DMS153 treated with DMSO at 0.1 percent for 48 hours (cell line): ENCODE results near the gene KIF16B.
"Not testable (repeated sequence)": the region's sequence is repeated elsewhere in the genome, so short reads cannot be mapped to it uniquely, and the experiment has no call there.

Experiments
- DNase-seq: peaks from one replicate; lab custom pipeline; 2025; ENCODE audit not compliant: unreplicated experiment; lab: John Stamatoyannopoulos, UW

The KIF16B gene

DNA sequence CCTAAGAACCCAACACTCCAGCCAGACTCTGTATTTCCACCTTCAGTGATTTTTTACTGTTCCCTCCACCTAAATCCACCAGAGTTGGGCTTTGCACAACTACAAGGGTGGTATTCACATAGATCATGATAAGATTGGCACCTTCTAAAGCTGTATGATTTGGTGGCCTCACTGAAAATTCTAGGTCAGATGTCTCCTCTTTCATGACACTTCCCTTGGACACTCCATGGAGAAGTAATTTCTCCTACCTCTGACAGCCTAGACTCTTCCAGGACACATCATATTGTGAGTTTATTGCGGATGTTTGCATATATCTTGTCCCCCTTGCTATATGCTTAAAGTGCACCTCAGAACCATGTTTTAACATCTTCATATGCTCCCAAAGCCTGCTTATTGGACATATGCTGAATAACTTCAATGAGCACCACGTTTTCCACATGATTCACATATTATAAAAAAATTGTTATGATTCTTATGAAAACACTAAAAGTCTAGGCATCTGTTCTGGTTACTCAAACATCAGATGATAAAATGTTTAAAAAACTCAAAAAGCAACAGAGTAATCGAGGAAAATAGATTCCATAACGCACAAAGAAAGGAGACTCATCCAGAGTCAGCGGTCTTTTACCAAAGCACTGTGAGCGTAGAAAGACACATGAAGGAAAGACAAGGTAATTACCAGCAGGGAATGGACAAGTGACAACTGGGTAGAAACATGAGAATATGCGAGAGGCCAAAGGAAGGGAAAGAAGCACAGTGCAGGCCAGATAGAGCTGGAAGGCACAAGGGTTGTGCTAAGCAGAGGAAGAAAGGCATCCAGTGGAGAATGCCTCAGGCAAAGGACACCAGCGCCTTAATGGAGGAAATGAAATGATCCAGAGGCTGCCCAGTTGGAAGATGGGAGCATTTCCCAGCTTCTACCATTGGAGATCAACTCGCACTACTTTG lies 46.5 kb downstream of the KIF16B start:
- DNase-seq = no peak

DNA sequence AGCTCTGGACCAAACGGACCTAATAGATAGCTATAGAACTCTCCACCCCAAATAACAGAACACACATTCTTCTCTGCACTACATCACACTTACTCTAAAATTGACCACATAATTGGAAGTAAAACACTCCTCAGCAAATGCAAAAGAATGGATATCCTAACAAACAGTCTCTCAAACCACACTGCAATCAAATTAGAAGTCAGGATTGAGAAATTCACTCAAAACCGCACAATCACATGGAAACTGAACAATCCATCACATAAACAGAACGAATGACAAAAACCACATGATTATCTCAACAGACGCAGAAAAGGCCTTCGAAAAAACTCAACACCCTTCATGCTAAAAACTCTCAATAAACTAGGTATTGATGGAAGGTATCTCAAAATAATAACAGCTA lies 50.6 kb downstream of the KIF16B start:
- not testable (repeated sequence) for DNase-seq

DNA sequence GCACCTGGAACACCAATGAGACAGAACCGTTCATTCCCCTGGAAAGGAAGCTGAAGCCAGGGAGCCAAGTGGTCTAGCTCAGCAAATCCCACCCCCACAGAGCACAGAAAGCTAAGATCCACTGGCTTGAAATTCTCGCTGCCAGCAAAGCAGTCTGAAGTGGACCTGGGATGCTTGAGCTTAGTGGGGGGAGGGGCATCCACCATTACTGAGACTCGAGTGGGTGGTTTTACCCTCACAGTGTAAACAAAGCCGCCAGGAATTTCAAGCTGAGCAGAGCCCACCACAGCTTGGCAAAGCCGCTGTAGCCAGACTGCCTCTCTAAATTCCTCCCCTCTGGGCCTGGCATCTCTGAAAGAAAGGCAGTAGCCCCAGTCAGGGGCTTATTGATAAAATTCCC lies 53.1 kb downstream of the KIF16B start:
- no peak for DNase-seq

DNA sequence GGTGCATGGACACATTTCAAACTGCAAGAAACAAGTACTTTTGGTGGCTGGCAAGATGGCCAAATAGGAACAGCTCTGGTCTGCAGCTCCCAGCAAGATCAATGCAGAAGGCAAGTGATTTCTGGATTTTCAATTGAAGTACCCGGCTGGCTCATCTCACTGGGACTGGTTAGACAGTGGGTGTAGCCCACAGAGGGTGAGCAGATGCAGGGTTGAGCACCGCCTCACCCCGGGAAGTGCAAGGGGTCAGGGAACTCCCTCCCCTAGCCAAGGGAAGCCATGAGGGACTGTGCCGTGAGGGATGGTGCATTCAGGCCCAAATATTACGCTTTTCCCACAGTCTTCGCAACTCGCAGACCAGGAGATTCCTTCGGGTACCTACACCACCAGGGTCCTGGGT lies 53.6 kb downstream of the KIF16B start:
- not testable (repeated sequence) for DNase-seq

DNA sequence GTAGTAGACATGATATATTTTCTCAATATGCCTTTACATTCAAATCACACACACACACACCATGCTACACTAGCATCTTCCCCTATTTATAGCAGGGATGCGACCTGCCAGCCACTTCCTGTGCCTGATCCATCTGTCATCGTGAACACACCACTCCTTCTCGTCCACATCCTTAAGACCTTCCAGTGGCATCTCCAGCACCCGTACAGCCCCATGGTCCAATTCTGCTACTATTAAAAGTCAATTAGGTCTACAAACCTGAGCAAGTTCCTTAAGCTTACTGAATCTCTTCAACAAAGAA lies 54.5 kb downstream of the KIF16B start:
- DNase-seq = no peak

DNA sequence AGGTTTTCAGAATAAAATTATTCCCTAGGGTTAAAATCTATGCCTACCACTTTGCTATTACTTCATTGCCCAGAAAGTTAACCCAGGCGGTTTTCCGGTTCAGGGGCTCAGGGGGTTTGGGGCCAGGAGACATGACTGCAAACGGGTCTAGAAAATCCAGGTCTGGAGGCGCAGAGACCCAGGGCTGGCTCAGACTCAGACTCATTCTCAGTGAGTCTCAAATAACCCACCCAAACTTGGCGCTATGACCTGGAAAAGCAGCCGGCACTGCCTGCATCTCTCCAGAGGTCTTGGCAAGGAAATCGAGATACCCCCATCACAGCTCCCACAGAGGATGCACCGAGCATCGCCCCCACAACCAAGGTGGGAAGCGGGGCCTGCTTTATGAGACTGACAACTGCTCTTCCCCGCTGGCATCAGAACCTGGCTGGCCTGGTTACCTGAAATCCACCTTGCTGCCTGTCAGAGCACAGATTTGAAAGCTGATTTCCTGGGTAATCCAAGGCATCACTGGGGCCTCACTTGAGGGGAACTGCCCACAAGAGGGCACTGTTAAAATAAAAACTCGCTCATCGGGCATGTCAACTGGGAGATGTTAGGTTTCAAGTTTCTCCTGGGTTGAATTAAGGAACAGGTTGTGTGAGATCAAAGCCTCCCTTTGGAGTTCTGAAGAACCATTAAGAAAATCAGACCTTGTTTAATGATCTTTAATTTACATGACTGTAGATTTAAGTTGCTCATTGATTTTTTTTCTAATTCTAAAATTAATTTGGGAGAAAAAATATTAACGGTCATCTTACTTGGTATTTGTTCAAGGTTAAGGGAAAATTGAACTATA lies 55.1 kb downstream of the KIF16B start:
- peak; percentile 59 for DNase-seq

DNA sequence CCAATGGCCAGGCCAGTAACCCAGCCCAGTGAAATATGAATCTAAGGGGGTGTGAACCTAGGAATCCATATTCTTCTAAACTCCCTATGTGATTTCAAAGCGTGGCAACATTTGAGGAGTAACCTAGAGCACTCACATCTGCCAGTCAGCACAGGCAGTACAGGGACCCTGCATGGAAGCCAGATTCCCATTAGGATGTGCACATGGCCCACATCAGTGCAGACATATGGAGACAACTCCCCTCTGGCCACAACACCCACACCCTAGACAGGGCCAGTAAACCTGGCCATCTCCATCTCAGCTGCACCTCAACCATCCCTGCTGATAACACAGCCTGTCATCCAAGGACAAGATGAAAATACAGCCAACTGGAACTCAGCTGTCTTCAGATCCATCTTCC lies 56.5 kb downstream of the KIF16B start:
- no peak for DNase-seq

DNA sequence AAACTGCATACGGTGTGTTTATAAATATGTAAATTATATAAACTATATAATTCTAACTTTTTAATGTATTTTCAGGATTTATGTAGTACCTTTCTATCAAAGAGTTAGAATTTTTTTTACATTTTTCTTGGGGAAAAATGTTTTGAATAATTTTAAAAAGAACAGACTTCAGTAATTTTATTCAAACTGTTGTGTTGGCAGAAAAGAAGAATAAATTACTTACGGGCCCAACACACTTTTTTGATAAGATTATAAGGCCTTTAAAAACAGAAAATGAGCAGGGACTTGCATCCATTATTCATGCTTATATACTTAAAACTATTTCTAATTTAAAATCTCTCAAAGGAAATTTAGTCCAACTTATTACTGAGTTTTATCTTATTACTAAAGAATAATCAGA lies 58.2 kb downstream of the KIF16B start:
- DNase-seq = no peak

DNA sequence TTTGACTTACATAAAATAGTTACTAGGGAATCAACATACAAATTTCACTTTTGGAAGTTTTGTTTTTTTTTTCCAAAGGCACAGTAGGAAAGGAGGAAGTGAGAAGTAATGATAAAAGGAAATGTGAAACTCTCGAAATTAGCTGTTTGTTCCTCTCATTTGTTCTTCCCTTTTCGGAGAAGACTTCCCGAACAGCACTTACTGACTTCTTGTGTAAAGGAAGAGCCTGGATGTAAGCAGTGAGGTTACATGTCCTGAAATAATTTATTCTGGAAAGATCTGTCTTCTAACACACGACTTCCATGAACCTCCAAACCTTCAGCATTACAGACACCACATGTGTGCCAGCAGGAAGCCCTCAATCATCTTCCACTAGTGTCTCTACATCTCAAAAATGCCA lies 59.1 kb downstream of the KIF16B start:
- DNase-seq = no peak

DNA sequence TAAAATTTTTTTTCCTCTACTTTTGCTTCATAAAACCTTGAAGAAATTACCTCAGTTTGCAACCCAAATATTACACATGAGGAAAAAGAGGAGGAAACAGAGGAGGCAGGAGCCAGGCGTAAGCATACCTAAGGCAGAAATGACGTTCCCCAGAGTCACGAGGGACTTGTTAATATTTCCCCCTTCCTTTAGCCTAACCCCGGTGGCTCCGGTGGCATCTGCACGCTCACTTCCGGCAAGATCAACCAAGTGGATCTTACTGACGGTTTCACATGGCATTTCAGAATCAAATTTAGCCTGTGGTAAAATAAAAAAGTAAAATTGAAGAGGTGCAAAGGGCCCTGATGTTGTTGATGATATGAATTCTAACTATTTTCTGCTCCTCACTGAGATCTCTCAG lies 67.4 kb downstream of the KIF16B start:
- DNase-seq = no peak

DNA sequence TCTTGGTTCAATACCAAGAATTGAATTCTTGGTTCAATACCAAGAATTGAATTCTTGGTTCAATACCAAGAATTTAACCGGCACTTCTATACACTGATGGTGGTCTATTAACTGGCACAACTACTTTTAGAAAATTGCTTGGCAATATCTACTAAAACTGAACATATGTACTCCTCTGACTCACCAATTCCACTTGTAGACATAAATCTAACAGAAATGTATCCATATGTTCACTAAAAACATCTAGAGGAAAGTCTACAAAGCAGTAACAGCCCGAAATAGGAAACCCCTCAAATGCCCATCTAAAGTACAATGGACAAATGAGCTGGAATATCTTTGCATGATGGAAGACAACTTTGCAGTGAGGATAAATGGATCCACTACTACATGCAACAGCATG lies 71.9 kb downstream of the KIF16B start:
- DNase-seq = no peak

DNA sequence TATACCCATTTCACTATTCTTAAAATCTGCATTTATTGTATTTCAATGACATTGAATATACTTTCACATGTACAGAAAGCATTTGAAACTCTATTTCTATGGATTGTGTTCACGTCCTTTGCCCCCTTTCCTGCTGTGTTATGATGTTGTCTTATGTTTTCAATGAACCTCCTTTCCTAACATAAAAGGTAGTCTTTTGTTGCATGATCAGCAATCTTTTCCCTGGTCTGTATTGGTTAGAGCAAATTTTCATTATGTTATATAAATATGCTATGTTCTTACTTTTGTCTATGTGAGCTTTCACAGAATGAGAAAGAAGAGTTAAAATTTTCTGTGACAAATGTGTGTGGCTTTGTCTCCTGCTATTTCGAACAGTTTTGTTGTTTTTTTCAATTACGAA lies 73.1 kb downstream of the KIF16B start:
- no peak for DNase-seq

DNA sequence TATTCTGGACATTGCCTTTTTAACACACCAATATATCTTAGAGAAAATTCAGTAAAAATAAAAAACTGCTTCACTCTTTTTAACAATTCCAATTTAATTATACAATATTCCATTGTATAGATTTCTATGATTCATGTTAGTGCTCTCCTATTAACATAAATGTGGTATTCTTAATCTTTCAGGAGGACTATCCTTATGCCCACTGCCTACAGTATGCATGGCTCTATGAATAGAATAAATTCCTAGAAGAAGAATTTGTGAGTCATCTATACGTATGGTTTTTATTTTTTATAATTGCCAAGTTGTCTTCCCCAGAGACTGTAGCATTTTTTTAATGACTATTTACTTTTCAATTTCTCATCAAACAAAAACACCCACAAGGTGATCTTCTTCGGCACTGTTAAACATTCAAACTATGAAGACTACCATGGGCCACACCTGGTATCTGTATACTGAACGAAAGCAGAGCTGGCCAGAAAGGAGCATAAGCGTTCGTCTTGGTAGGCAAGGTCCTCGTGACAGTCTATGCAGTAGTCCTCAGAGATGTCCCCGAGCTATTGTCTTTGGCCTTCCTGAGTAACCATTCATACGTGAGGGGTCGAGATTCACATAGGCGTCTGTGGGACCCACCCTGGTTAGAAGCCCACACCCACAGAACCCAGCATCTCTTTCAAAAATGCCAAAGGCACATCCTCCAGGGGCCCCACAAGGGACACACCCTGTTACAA lies 74.6 kb downstream of the KIF16B start:
- DNase-seq = no peak

DNA sequence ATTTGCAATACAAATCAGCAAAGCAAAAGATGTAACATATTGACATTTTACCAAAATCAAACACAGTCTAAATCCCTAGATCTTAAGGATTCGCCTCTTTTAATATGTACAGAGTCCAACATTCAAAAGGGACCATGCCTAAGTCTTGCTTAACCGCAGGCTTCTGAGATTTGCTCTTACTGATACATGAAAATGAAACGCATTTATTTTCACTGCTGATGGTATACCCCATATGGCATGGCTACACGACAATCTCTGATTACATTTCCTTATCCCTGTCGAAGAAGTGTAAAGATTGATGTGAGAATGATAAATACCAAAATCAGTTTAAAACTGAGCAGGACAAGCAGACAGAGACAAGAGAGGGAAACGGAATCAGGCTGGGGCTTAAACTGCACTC lies 75.4 kb downstream of the KIF16B start:
- no peak for DNase-seq

DNA sequence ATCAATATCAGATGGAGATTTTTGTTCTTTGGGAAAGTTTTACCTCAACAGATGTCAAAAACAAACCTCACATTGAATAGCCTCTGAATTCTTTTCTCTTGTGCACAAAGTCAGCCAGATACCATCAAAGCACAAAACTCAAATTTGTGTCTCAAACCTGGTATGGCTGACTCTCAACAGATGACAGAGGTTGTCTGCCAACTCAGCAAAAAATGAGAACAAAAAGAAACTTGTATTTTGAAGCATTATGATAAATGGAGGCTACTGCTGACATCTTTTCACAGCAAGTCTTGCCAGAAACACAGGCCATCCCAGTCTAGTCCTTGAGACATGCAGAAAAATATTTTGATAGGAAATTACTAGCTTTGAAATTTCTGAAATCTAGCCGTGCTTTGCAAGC lies 79.8 kb downstream of the KIF16B start:
- DNase-seq = no peak

DNA sequence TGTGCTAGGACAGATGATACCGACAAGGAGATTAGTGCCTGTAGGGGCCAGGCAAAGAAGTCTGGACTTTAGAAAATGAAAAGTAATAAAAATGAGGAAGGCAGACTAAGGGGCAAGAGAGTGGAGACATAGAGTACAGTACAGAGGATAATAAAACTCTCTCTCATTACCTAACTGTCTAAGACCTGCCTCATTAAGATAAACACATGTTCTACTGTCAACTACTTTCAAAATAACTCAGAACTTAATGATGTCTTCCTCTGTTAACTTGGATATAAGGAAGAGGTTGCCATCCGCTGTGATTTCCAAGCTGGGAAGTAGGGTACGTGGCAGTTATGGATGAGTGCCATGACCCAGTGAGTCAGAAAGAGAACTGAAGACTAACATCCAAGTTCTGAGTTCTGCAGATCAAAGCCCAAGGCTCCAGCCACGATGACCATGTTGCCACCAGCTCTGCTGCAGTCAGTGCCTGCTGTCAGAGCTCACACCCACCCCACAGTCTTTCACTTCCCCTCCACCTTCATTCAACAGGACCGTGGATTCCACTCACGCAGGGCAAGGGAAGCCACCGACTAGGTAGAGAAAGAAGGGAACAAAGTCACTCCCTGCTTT lies 81.8 kb downstream of the KIF16B start:
- no peak for DNase-seq

DNA sequence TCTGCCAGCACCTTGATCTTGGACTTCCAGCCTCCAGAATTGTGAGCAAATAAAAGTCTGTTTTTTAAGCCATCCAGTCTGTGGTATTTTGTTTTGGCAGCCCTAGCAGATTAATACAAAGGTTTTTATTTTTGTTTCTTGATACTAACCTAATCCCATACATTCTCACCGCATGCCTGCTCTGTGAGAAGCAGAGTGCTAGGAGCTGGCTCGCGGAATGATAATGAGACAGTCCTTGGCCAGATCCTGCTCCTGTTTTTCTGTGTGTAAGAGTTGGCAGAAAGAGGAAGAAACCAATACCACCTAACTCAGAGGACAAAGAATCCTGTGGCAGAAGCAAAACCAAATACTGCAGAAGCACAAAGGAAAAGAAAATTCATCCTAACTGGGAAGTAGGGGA lies 82.6 kb downstream of the KIF16B start:
- DNase-seq = no peak

DNA sequence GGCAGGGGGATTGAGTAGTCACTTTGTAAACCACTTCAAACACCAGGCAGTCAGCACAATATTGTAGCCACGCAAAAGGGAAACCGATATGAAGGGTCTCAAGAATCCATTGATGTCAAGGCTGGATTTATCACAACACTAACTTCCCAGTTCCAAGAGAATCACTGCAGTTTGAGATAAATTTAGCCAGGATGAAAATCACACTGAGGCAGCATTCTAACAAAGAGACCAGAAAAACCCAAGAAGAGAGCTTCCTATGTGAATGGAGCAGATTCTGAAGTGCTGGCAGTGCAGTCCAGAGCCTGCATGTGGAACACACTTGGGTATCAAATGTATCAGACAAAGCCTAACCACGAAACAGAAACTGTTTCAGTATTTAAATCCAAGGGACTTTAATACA lies 84.6 kb downstream of the KIF16B start:
- no peak for DNase-seq

DNA sequence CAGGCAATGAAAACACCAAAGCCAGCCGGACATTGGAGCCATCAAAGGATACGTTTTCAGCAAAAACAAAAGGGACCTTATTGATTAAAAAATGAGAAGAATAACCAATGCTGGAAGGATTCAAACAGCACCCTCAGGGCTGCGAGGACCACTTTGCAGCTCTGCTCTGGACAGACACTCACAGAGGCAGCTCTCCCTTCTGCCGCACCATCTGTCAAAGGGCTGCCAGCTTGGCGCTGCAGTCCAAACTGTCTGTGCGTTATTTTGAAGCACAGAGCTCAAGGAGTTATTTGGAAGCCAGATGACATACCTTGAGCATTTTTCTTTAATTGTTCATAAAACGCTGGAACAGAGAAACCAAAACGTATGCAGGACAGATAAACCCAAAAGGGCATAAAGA lies 85.2 kb downstream of the KIF16B start:
- DNase-seq = no peak

DNA sequence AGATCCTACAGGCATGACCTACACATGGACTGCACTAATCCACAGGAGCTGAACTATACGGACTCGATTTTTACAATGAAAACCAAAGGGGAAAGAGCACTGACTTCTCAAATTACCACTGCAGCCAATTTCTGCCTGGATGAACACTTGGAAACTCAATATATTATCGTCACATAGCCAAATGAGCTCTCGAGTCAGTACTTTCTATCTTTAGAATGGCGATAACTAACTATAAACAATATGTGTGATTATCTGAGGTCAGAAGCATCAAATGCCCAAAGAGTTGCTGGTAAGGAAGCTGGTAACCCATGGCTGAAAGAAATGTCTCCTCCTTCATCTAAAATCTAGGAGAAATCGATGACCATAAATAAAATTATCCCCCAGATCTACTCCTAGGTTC lies 86.7 kb downstream of the KIF16B start:
- DNase-seq = no peak

DNA sequence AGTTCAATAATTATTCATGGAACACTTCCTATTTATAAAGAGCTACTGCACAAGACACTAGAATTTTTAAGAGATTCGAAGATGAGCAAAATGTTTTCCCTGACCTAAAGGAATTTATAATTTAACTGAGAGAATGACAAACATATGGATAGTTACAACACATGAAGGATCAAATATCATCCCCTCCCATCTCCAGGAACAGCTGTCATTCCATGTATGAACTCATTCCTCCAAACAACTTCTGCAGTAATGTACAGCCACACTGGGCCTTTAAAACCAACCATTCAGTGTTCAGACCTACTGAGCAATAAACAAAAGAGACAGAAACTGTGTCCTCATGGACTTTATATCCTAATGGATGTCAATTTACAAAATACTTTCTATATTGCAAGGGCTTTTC lies 87.8 kb downstream of the KIF16B start:
- no peak for DNase-seq
